Osteoblast (primary cell): ENCODE data around the gene THTPA. TPM values are rescaled to one million over a fixed set of nuclear protein-coding genes. Genes with fewer than 3 reads are reported as not detected.

Source experiments
- DNase-seq: peaks from one replicate; pipeline ENCODE4 v3.0.0; 2011; ENCODE audit warnings: low spot score, mixed read lengths; ENCODE audit not compliant: insufficient read length; ENCODE audit errors: missing footprints
- H2AFZ ChIP-seq: 2 replicates; pipeline ENCODE4 v1.6.0; 2011; ENCODE audit warnings: mild to moderate bottlenecking, low read length
- H3K27ac ChIP-seq: 2 replicates; pipeline ENCODE4 v1.5.1; 2011; ENCODE audit warnings: mild to moderate bottlenecking, low read depth, low read length, moderate library complexity
- H3K27me3 ChIP-seq: 2 replicates; pipeline ENCODE4 v1.6.0; 2012; ENCODE audit warnings: mild to moderate bottlenecking, control low read depth, inconsistent platforms, low read length, moderate library complexity; ENCODE audit not compliant: insufficient read depth
- H3K36me3 ChIP-seq: 2 replicates; pipeline ENCODE4 v1.5.1; 2011; ENCODE audit warnings: mild to moderate bottlenecking, low read length, control low read depth, moderate library complexity; ENCODE audit not compliant: insufficient read depth
- H3K4me1 ChIP-seq: 2 replicates; pipeline ENCODE4 v1.5.1; 2011; ENCODE audit warnings: mild to moderate bottlenecking, low read length, control low read depth, moderate library complexity; ENCODE audit not compliant: insufficient read depth
- H3K4me2 ChIP-seq: 2 replicates; pipeline ENCODE4 v1.6.0; 2011; ENCODE audit warnings: mild to moderate bottlenecking, low read length; ENCODE audit not compliant: insufficient read depth
- H3K4me3 ChIP-seq: fragments of 200-600 bp; sonication (generic); 3 replicates; pipeline ENCODE4 v1.5.1; 2012; ENCODE audit warnings: mild to moderate bottlenecking, low read length, inconsistent platforms; ENCODE audit not compliant: insufficient read depth
- H3K79me2 ChIP-seq: 2 replicates; pipeline ENCODE4 v1.6.0; 2012; ENCODE audit warnings: mild to moderate bottlenecking, low read length, control low read depth, inconsistent platforms; ENCODE audit not compliant: insufficient read depth
- H3K9me3 ChIP-seq: 2 replicates; pipeline ENCODE4 v1.5.1; 2011; ENCODE audit warnings: low read depth, low read length, control low read depth
- H4K20me1 ChIP-seq: 2 replicates; pipeline ENCODE4 v1.6.0; 2012; ENCODE audit warnings: mild to moderate bottlenecking, low read length, control low read depth; ENCODE audit not compliant: insufficient read depth
- total RNA-seq: library from RNA; depleted of rRNA; stranded (reverse); fragments of >200 nt; gene quantifications from 2 replicates; pipeline ENCODE4 v1.2.3, GENCODE V29; 2012
- TF ChIP-seq, protein P1 (sequence below): IDR thresholded peaks from 2 replicates; pipeline ENCODE4 v1.5.1; 2011; ENCODE audit warnings: mild to moderate bottlenecking, low read depth, low read length, moderate library complexity; ENCODE audit errors: extremely low read depth

The THTPA gene
- total RNA-seq, 1 donor, result 27.5 TPM

DNA sequence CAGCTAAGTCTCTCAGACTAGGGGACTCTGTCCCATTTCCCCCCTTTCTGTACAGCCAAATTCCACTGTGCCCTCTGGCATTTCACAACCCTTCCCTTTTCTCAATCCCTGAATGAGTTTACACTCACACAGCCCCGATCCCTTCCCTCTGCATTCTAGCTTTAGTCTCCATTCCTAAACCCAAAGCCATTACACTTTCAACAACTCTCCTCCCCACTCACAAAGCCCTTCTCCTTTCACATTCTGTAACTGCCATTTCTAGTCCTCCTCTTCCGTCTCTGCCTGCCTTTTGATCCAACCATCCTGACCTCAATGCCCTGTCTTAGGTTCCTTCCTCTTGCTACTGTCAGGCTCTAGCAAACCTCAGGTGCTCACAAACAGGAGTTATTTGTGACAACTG is 8.1 kb upstream of the THTPA start:
- no peaks in the 10 kb centered on the region for H3K9me3 ChIP-seq
- no peaks in the 10 kb centered on the region for H3K79me2 ChIP-seq
- DNase-seq, result no peak
- no peaks in the 10 kb centered on the region for H3K27me3 ChIP-seq
- TF ChIP-seq, protein P1, sequence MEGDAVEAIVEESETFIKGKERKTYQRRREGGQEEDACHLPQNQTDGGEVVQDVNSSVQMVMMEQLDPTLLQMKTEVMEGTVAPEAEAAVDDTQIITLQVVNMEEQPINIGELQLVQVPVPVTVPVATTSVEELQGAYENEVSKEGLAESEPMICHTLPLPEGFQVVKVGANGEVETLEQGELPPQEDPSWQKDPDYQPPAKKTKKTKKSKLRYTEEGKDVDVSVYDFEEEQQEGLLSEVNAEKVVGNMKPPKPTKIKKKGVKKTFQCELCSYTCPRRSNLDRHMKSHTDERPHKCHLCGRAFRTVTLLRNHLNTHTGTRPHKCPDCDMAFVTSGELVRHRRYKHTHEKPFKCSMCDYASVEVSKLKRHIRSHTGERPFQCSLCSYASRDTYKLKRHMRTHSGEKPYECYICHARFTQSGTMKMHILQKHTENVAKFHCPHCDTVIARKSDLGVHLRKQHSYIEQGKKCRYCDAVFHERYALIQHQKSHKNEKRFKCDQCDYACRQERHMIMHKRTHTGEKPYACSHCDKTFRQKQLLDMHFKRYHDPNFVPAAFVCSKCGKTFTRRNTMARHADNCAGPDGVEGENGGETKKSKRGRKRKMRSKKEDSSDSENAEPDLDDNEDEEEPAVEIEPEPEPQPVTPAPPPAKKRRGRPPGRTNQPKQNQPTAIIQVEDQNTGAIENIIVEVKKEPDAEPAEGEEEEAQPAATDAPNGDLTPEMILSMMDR, result no peak
- peak overlapping the region; percentile 90 for H3K4me2 ChIP-seq
- peak overlapping the region; percentile 16 for H3K4me3 ChIP-seq
- H2AFZ ChIP-seq, result peak overlapping the region; percentile 11
- H4K20me1 ChIP-seq, result no peaks in the 10 kb centered on the region
- H3K36me3 ChIP-seq, result peaks cover 5% of the 10 kb centered on the region
- peak overlapping the region; percentile 92 for H3K27ac ChIP-seq
- H3K4me1 ChIP-seq, result peaks cover 41% of the 10 kb centered on the region

DNA sequence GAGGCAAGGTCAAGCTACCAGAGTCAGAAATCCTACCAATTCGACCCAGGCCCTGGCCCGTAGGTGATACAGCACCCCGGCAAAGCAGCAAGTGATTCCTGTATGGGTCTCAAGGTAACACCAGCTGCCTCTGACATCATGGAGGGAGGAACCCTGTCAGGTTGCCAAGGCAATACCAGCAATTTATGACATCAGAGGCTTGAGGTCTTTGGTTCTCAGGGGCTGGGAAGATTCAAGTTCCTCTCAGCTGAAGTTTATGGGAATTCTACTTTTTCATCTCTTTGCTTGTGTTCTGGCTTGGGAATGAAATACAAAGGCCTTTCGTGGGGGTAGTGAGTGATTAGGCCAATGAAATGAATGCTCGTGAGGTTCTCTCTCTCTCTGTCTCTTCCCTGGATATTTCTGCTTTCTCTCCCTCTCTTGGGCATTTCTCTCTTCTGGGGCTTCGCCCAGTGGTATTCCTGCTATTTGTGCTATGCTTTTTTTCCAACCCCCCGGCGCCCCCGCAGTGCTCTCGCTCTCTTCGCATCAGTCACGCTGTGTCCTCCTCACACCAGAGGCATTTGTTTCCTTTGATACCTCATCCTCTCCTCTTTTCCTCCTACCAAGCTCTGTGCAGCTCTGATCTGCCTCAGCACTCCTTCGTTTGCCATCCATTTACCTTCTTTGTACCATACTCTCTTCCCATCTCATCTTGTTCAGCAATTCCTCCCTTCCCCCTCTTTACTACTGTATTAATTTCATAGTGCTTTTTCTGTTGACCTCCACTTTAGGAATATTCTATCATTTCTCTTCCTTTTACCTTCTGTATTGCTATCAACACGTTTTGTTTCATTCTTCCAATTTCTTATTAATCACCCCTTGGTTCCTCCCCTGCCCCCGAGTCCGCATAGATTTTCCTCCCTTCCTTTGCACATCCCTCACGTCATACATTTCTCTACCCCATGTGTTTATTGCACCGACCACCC is 7.4 kb upstream of the THTPA start:
- Histone ChIP-seq H3K27ac (peak overlapping the region; percentile 92), H3K4me1 (peaks cover 41% of the 10 kb centered on the region), H3K27me3 (no peaks in the 10 kb centered on the region), H3K79me2 (no peaks in the 10 kb centered on the region), H4K20me1 (no peaks in the 10 kb centered on the region), H3K36me3 (no peaks in the 10 kb centered on the region), H3K4me2 (peak overlapping the region; percentile 90), H3K4me3 (peak overlapping the region; percentile 26), H3K9me3 (no peaks in the 10 kb centered on the region), H2AFZ (peak overlapping the region; percentile 11)
- DNase-seq, result peak; percentile 74
- TF ChIP-seq, protein P1, result no peak

DNA sequence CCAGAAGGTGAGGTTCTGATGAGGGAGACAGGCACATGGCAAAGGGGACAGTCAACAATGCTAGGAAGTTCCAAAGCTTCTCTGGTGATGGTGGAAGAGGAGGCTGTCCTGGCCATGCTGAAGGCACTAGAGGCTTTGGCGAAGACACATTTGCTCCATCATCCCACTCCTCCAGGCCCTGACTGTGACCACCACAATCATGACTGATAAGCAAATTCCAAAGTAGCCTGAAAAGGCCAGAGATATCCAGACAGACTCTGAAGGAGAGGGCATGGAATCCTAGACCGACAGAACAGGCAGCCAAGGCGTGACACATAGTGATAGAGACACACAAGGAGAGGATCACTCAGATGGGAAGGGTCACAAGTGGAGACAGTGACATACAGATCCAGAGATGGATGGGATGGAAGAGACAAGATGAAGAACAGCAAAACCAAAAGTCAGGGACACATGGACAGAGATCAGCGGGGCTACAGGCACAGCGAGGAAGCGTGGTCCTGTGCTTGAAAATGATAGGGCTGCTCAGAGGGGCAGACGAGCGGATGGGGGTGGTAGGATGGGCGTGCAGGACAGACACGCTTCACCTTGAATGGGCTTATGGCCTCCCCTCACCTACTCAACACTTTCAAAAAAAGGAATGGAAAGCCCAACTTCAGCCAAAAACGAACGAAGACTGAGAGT is 5.8 kb upstream of the THTPA start:
- no peaks in the 10 kb centered on the region for H3K79me2 ChIP-seq
- H3K4me1 ChIP-seq, result peaks cover 35% of the 10 kb centered on the region
- H3K9me3 ChIP-seq, result no peaks in the 10 kb centered on the region
- no peaks in the 10 kb centered on the region for H3K27me3 ChIP-seq
- TF ChIP-seq, protein P1, result no peak
- H2AFZ ChIP-seq, result peak overlapping the region; percentile 37
- H3K4me3 ChIP-seq, result peak overlapping the region; percentile 83
- DNase-seq, result peak; percentile 50
- peak overlapping the region; percentile 90 for H3K4me2 ChIP-seq
- H3K36me3 ChIP-seq, result no peaks in the 10 kb centered on the region
- peak overlapping the region; percentile 7 for H3K27ac ChIP-seq
- no peaks in the 10 kb centered on the region for H4K20me1 ChIP-seq

DNA sequence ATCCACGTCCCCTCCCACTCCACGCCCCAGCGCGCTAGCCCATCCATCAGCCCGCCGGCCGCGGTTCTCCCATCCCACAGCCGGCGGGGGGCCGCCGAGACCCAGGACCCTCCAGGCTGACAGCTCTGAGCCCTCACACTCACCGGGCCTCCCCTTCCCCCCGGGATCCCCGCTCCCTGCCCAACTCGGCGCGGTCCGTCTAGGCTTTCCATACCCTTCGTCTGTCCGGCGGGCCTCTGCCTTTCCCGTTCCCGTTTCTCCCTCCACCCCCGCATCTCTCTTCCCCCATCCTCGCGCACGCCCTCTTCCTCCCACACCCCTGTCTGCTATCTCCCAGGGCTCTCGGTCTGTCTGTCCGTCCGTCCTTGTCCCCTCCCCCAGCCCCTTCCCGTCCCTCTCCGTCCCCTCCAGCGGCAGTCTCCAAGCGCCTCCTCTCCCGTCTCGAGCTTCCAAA is 5.2 kb upstream of the THTPA start:
- Histone ChIP-seq H3K27ac (peak overlapping the region; percentile 48), H3K79me2 (no peaks in the 10 kb centered on the region), H3K36me3 (no peaks in the 10 kb centered on the region), H3K4me3 (peak overlapping the region; percentile 83), H3K9me3 (no peaks in the 10 kb centered on the region), H3K4me2 (peak overlapping the region; percentile 90), H2AFZ (peak overlapping the region; percentile 94), H4K20me1 (no peaks in the 10 kb centered on the region), H3K4me1 (peaks cover 34% of the 10 kb centered on the region), H3K27me3 (no peaks in the 10 kb centered on the region)
- TF ChIP-seq, protein P1, result no peak
- no peak for DNase-seq
